HG02642 (cell line): ENCODE measurements around the gene CREB5.
"Not testable (repeated sequence)": the region's sequence is repeated elsewhere in the genome, so short reads cannot be mapped to it uniquely, and the experiment has no call there.

Source experiments
- ATAC-seq: cut with Tn5 transposase; IDR thresholded peaks from one replicate; pipeline ENCODE4 v1.9.1; 2021; ENCODE audit warnings: mild to moderate bottlenecking; ENCODE audit not compliant: unreplicated experiment, poor library complexity

CREB5 gene, protein sequence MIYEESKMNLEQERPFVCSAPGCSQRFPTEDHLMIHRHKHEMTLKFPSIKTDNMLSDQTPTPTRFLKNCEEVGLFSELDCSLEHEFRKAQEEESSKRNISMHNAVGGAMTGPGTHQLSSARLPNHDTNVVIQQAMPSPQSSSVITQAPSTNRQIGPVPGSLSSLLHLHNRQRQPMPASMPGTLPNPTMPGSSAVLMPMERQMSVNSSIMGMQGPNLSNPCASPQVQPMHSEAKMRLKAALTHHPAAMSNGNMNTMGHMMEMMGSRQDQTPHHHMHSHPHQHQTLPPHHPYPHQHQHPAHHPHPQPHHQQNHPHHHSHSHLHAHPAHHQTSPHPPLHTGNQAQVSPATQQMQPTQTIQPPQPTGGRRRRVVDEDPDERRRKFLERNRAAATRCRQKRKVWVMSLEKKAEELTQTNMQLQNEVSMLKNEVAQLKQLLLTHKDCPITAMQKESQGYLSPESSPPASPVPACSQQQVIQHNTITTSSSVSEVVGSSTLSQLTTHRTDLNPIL

DNA sequence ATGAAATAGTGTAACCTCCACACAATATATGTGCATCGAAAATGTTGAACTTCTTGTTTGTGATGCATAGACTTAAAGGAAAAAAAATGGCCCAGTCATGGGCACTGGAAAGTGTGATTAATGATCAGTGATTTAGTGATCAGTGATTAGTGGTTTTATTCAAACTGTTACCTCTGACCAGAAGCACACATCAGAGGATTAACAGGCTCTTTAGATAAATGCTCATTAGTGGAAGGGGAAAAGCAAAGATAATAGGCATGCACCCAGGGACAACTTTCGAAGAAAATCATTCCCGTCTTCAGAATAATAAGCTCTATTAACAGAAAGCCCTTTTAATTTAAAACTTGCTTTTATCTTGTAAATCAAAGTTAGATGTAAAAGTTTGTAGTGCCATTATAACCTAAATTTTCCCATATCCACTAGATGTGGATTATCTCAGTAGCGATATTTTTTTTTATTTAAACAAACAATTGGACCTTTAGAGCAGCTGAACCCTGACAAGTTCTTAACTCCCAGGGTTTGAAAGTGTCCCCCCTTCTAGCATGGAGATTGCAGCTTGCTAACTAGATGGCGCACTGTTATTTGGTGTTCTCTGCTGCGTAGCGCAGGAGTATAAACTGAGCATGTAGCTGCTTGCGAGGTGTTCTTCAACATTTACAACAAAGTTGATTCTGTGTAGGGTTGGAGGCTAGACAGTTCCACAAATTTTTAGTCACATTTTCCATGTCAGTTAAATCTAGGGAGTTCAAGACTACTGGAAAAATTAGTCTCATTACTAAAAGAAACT is at the start of gene CREB5:
TSS of gene CREB5 (plus strand) at position 643 of the 787 bp plus-strand sequence. CDS start 397 bp downstream, outside the sequence.
- no peak for ATAC-seq

DNA sequence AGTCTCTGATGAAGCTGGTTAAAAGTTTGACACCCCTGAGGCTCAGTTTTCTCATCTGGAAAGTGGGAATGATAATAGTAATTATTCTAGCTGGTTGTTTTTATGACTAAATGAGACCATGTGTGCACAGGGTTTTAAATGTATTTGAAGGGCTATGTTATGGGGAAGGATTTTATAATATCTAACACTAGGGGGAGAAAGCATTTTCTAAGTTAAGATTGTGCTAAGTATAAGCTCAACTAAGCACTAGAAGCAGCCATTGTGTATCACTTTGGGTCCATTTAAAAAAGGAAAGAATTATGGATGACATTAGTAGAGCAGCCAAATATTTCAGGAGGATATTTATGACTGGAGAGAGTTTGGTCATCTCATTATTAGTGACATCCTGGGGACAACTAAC is 49.5 kb upstream of the CREB5 start:
- no peak for ATAC-seq

- no peak for ATAC-seq
Measured at GRCh38 chr7:28364082-28364481, 48.2 kb upstream of the CREB5 start.

GRCh38 chr7:28369523-28369922 is 42.8 kb upstream of the CREB5 start:
- ATAC-seq, result no peak

DNA sequence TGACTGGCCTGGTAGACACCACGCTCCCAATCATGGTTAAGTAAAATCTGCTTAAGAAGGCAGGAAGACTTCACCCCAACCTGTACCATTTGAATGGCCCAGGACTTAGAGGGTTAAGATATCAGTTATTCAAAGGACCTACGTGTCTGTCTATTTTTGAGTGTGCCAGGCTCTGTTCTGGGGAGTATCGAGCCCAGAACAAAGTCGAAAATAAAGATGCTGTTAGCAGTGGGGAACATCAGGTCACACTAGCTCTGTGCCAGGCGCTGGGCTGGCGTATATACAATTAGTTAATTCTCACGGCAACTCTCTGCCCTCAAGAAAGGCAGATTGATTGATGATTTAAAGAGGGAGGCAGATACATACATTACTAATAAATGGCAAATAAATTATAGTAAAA is 40.5 kb upstream of the CREB5 start:
- no peak for ATAC-seq

DNA sequence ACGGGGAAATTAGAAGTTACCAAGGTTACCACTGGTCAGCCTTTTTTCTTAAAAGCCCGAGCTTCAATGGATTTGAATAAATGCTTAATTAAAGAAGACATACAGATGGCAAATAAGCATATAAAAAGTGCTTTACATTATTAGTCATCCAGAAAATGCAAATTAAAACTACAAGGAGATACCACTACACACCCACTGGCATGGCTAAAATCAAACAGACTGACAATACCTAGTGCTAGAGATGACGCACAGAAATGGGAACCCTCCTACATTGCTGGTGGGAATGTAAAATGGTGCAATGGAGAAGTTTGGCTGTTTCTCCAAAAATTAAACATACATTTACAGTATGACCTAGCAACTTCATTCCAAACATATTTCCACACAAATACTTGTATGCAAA is 38.3 kb upstream of the CREB5 start:
- ATAC-seq, result no peak

GRCh38 chr7:28375729-28376128 is 36.6 kb upstream of the CREB5 start:
- ATAC-seq, result no peak

GRCh38 chr7:28376634-28377033 is 35.7 kb upstream of the CREB5 start:
- no peak for ATAC-seq

- ATAC-seq, result no peak
Measured at GRCh38 chr7:28378574-28379149, 33.7 kb upstream of the CREB5 start.

DNA sequence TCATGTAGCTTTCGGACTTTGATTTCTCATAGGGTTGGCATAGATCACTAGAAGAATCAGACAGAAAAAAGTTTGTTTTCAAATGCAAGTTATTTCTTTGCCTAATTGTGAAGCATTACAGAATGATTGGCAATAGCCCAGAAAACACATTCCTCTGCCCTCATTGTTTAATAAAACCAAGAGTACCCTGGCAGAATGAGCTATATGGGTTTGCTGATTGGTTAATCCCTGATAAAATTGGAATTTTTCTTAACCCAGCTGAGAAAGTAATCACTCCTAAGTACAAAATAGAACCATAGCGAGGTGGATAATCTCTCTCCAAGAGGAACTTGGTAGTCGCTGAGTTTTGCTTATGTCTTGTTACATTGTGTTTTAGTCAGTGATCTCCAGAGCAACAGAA is 30.9 kb upstream of the CREB5 start:
- no peak for ATAC-seq

GRCh38 chr7:28382144-28382543 is 30.2 kb upstream of the CREB5 start:
- ATAC-seq, result no peak

- no peak for ATAC-seq
Measured at GRCh38 chr7:28383975-28384374, 28.3 kb upstream of the CREB5 start.

- no peak for ATAC-seq
Measured at GRCh38 chr7:28389504-28390395, 22.6 kb upstream of the CREB5 start.

- ATAC-seq, result no peak
Measured at GRCh38 chr7:28390426-28390825, 21.9 kb upstream of the CREB5 start.

DNA sequence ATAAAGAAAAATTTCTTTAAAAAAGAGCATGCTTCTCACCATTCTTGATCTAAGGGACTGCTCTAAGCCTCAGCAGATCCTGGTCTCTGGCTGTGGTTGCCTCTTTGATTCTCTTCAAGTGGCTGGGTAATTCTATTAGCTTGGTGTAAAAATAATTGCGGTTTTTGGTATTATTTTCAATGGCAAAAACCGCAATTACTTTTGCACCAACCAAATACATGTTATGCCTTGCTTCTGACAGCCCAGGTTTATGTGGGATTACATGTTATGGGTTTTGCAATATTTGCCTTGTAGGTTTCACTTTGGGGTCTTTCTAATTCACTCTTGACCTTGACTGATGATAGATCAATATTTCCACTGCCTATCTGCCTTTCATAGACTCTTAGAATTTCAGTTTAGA is 20.0 kb upstream of the CREB5 start:
- ATAC-seq, result no peak

- no peak for ATAC-seq
Measured at GRCh38 chr7:28395404-28395803, 16.9 kb upstream of the CREB5 start.

- ATAC-seq, result no peak
Measured at GRCh38 chr7:28395831-28396230, 16.5 kb upstream of the CREB5 start.

- ATAC-seq, result no peak
Measured at GRCh38 chr7:28397141-28397540, 15.2 kb upstream of the CREB5 start.

- ATAC-seq, result no peak
Measured at GRCh38 chr7:28400838-28401360, 11.4 kb upstream of the CREB5 start.

- not testable (repeated sequence) for ATAC-seq
Measured at GRCh38 chr7:28401567-28401966, 10.8 kb upstream of the CREB5 start.
